ENCODE measurements around the gene NIBAN1.

DNA sequence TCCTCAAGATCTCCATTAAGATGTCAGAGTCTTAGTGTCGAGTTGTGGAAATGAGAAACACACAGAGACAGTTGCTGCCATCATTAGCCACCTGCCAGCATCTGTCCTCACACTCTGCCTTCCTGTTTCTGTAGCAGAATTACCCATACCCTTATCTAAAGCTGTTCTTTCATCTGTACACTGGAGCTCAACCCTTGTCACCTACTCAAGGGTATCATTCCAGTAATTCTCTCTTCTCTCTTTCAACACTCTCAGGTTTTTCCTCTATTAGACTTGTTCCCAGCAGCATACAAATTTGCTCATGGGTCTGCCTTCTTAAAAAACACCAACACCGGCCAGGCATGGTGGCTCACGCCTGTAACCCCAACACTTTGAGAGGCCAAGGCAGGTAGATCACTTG, 43.7 kb upstream of the NIBAN1 start:
- TF ChIP-seq EZH2 (IDR thresholded peaks at IDR 0.05) (no peak), POLR2AphosphoS5 (IDR thresholded peaks at IDR 0.05; ENCODE audit: borderline replicate concordance, low read depth, low read length) (no peak), FOXP2 (optimal IDR thresholded peaks at IDR 0.05; ENCODE audit: control extremely low read depth, extremely low read length, insufficient read depth) (no peak)

All from SK-N-MC (cell line).